Measurements from ENCODE around the gene ABCA4.
"Not testable (repeated sequence)": the region's sequence is repeated elsewhere in the genome, so short reads cannot be mapped to it uniquely, and the experiment has no call there.

Gene ABCA4

DNA sequence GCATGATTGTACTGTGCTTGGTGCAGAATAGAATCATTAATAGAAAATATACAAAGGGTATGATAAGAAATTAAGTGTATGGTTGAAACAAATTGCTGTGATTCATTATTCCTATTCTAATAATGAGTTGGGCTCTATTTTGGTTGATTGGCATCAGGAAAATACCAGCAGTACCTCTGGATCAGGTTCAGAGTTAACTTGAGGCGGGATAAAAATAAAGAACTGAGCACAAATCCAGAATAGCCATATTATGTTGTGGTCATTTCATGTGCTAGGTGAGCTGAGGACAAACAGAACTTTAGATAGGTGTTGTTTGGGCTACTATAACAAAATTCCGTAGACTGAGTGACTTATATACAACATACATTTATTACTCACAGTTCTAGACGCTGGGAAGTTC, 151.1 kb downstream of the ABCA4 start:
- no peak for DNase-seq

DNA sequence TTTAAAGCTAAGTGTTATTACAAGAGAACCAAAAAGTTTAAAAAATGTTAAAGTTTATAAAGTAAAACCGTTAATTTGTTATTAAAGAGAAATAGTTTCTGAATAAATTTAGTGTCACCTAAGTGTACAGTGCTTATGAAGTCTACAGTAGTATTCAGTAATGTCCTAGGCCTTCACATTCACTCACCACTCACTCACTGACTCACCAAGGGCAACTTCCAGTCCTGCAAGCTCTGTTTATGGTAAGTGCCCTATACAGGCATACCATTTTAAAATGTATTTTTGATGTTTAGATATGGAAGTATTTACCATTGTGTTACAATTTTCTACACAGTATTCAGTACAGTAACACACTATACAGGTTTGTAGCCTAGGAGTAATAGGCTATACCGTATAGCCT, 151.6 kb downstream of the ABCA4 start:
- no peak for DNase-seq

DNA sequence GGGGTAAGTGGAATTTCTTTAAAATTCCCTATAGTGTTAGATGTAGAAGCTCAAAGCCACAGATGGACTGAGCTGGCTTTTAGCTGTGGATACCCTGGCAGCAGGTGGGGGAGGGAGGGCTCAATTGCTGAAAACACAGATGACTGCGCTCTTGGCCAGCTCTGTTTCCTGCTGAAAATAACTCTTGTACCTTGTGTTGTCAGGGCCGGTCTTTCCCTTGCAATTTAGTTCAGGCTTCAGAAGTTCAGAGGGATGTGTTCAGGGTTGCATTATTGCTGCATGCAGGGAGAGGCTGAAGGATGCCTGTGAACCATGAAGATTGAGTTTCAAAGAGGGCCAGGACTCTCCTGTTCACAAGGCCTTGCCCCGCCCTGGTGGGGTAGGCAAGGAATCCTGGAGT, 153.6 kb downstream of the ABCA4 start:
- no peak for DNase-seq

DNA sequence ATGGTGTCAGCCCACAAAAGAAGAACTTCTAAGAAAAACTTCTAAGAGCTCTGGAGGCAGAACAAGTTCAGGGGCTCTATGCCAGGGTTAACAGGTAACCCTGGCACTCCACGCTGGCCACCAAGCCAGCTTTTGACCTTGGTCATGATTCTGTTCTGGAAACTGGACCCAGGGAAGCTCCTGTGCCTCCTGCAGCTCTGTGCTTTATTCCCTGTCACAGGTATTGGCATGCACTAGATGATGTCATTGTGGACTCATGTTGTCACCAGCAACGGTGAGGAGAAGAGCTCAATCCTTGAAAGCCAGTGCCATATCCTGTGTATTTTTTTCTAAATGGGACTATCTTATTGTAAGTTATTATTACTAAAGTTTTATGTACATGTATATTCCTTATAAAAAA, 155.1 kb downstream of the ABCA4 start:
- DNase-seq: no peak

DNA sequence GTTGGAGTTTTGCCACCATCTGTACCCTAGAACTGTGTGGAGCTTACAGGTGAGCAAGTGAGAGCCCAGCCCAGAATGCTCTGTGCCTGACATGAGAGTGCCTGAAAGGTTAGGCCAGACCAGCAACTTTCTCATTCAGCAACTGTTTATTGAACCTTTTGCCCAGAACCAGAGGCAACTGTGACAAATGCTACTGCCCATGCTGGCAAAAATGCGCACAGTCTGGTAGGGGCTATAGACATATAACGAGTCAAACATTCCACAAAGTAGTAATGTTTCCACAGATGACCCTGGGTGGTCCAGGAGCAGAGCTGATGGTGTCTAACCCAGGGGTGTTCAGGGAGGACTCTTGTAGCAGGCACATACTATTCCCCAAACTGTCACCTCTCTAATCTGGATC, 155.7 kb downstream of the ABCA4 start:
- no peak for DNase-seq

DNA sequence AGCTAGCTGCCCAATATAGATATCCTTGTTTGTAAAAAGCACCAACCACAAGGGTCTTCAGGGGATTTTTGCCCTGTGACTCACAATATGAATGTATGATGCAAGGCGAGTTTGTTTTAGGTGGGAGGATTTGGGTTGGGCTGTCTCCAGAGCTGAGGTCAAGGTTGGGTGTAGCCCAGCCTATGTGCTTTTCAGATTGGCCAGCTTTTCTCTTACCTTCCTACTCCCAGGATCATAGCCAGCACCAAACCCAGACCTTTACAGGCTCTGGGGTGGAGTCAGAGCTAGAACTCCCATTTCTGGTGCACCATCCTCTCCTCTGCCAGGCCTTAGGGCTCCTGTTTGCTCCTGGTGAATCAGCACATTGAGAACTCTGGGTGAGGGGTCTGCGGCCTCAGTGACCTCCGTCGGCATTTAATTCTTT, 156.2 kb downstream of the ABCA4 start:
- no peak for DNase-seq

DNA sequence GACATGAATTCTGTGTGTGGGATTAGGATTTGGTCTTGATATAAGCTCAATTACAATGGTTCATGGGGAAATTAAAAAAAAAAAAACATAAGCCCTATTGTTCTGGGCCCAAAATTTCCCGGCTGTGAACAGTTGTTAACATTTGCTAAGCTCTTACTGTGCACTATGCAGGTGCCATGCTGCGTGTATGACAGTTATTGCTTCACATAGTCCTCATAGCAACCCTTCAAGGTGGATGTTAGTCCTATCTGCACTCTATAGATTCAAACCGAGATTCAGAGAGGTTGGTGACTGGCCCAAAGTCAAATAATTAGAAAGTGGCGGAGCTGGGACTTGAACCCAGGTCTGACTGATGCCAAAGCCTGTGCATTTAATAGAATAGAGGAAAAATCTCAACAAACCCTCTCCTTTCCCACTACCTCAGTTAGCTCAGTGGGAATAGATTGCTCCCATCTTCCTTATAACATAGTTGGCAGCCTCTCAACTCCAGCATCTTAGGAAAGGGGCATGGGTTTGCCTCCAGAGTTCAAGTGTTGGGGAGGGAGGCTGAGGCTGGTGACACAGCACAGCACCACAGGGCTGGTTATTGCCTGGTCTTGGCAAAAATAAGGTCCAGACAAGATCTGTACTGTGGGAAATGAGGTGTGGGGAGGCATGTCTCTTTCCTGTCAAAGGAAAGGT, 156.7 kb downstream of the ABCA4 start:
- no peak for DNase-seq

DNA sequence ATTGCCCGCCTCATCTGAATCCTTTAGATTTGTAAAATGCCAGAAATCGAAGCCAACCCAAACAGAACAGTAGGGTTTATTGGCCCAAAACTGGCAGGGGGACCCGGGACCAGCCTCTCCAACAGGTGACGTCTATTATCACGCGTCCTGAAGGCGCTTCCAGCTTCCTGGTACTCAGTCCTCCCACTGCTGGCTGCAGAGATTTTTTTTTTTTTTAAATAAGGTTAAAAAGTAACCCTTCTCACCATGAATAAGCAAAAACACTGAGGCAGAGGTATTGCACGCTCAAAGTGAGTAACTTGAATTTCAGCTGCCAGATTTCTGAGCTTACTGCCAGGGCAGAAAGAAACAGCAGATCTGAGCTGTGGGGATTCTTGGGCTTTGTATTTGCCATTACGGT, 157.4 kb downstream of the ABCA4 start:
- DNase-seq: no peak

DNA sequence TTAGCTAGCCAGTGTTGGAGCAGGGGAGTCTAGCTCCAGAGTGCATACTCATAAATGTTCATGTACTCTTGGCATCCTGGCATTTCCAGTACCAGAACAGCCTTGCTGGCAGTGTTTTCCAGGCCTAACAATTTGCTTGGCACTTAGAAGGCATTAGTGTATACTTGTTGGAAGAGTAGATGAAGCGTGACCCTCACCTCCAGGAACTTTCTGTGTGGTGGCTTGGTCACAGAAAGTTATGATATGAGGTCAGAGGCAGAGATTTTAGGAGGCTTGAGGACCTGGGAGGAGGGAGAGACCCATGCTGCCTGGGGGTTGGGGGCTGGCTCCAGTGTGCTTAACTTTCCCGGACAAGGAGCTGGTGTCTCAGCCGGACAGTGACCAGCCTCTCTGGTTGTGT, 159.0 kb downstream of the ABCA4 start:
- DNase-seq: no peak

DNA sequence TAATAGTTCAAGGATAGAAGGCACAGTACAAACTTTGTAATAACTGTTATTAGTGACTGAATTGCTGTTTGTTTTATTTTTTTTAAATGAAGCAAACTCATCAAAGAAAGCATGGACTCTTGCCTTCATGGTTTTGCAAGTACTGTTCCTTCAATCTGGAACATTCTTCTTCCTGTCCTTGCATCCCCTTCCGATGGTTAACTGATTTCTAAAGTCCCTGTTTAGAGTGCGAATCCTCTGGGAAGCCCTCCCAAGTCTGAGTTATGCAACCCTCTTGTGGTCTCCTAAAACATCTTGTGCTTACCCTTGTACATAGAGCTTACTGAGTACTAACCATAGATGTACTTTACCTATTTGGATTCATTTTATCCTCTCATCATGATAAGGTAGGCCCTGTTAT, 159.5 kb downstream of the ABCA4 start:
- DNase-seq: no peak

DNA sequence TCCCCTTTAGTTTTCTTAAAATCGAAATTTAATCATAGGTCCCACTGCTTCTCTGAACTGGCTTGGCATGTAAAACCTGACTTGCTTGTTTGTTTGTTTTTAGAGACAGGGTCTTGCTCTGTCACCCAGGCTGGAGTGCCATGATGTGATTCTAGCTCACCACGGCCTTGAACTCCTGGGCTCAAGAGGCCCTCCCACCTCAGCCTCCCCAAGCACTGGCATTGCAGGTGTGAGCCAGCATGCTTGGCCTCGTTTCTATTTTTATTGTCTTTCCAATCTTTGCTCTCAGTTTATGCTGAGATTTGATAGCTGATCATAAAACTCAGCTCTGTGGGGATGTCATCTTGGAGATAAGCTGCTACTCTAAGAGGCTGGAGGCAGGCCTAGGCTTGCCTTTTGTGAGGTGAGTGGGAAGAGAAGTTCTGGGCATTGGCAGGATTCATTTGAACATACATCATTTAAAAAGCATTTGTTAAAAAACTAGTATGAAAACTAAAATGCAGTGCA, 160.3 kb downstream of the ABCA4 start:
- DNase-seq: no peak

DNA sequence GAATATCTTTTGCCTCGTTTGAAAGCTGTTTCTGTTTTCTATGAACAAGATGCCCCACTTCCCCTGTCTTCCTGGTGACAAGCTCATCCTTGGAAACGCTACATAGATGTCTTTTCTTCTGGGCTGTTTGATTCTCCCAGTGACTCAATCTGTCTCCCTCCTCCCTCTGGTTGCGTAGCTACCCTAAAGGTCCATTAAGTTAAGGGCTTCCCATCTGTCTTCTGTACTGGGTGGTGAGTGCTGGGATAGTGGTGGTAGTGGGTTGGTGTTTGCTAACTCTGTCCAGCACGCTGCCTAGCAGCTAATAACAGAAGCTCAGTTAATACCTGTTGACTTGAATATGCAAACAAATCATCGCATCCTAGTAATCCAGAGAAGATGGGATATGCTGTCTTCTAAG, 161.5 kb downstream of the ABCA4 start:
- no peak for DNase-seq

DNA sequence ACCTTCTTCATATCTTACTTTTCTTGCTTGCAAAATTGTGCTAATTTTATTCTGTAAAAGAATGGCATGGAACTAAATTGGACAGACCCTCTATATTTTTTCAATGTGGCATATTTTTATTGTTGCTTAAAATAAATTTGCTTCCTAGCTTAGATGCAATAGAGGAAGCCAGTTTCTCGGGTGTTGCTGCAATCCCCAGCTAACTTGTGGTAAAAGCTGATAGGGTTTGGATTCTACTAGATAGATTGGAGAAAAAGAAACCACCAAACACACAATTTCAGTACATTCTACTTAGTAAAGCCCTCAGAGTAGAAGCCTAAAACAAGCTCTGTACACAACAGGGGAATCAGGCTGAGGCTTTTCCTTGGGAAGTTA, 162.2 kb downstream of the ABCA4 start:
- no peak for DNase-seq

DNA sequence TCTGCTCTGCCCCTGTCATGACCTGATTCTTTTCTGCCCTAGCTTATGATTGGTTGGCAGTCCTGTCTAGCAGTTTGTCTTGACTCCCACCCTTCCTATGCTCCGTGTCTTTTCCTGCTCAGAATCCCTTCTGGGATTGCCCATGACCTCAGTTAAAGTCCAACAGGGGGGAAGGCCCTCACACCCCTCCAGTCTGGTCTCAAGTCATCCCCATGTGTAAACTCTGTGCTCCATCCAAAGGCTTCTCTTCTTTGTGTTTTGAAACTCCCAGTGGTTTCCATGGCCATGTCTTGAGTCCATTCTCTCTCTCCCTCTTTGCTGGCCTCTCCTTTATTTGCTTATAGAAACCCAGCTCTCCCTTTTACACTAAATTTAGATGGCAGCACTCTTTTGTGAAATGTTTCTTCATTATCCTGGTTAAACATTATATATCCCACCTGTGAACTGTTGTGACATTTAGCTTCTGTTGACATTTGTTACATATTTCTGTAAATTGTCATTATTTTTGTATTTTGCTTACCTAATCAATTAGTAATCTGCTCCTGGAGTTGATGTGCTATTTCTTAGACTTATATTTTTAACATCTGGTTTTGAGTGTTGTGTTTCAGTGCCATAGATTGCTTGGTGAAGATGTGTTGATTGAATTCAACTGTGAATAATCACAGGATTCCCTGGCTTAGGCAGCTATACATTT, 162.8 kb downstream of the ABCA4 start:
- no peak for DNase-seq

DNA sequence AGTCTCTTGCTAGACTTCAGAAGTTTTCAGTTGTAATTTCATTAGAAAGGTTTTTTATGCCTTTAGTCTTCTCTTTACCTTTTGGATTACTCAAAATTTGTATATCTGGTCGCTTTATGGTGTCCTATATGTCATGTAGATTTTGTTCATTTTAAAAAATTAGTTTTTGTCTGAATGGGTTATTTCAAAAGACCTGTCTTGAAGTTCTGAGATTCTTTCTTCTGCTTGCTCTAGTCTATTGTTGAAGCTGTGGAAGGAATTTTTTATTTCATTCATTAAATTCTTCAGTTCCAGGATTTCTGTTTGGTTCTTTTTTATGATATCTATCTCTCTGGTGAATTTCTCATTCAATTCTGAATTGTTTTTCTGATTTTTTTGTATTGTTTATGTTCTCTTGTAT, 165.2 kb downstream of the ABCA4 start:
- no peak for DNase-seq

DNA sequence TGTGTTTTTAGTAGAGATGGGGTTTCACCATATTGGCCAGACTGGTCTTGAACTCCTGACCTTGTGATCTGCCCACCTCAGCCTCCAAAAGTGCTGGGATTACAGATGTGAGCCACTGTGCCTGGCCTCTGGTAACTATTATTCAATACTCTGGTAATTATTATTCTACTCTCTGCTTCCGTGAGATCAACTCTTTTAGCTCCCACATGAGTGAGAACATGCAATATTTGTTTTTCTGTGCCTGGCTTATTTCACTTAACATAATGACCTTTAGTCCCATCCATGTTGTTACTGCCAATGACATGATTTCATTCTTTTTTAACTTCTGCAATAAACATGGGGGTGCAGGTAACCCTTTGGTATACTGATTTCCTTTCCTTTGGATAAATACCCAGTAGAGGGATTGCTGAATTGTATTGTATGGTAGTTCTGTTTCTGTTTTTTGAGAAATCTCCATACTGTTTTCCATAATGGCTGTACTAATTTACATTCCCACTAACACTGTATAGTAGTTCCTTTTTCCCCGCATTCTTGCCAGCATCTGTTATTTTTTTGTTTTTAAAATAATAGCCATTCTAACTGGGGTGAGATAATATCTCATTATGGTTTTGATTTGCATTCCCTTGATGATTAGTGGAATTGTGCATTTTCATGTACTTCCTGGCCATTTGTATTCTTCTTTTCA, 173.8 kb downstream of the ABCA4 start:
- DNase-seq: not testable (repeated sequence)

All from CD4-positive, alpha-beta T cell treated with Interleukin-15 for 1 hour (primary cell).